ENCODE data around the gene PFKFB4.
"Not testable (repeated sequence)": the region's sequence is repeated elsewhere in the genome, so short reads cannot be mapped to it uniquely, and the experiment has no call there.

Gene PFKFB4

DNA sequence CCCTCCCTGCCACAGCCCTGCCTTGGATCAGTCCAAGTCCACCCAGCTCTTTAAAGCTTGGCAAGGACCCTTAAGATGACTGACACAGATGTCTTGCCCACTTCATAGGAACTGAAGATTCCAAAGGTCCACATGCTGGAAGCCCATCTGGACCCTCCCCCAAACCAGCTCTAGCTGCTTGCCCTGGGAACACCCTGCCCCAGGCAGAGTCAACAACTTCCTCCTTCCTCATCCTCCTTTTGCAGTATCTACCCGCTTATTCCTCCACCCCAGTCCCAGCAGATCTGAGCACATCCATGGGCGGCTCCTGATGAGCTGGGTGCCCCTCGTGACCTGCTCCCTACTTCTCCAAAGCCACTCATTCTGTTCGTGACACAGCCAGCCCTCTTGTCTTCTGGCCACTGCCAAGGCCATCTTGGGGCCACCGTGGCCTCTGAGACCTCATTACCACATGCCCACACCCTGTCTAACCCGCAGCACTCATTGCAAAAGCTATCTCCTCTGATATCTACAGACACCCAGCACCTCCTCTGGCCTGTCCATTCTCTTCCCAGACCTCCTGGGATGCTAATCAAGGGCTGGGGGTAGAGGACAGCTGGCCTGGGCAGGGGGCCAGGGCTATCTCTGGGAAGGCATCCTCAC, 2.0 kb upstream of the PFKFB4 start:
- peak; percentile 96 to 97 for DNase-seq

DNA sequence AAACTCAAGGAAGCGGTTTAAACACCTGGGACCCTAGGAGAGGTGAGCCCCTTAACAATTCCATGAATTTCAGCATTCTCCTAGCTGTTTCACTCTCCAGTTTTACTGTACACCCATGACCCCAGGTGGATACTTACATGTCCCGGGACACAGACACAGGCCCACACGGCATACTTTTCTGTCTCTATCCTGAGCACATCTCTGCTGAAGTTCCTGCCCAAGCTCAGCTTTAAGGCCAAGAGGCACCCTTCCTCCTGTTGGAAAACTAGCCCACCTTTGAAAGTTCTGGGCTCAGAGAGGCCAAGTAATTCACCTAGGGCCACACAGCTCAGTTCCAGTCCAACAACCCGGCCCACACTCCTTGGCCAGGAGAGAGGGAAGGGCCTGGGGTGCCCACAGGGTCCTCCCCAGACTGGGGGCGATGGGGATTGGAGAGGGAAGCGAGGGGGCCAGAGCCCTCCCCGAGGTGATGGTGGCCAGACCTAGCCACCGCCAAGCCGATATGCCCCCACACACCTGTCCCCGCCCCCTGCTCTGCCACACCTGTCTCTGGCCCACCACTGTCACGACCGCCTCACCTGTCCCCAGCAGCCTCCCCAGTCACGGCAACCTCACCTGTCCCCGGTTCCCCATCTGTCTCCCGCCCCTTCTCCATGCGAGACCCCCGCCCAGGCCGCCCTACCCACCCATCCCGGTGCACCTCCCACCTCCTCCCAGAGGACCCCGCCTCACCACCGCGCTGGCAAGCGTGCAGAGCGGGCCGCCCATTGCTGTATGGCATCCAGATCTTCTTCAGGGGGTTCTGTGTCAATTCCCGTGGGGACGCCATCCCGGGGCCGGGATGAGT, 431 bp downstream of the PFKFB4 start:
- no peak for DNase-seq

DNA sequence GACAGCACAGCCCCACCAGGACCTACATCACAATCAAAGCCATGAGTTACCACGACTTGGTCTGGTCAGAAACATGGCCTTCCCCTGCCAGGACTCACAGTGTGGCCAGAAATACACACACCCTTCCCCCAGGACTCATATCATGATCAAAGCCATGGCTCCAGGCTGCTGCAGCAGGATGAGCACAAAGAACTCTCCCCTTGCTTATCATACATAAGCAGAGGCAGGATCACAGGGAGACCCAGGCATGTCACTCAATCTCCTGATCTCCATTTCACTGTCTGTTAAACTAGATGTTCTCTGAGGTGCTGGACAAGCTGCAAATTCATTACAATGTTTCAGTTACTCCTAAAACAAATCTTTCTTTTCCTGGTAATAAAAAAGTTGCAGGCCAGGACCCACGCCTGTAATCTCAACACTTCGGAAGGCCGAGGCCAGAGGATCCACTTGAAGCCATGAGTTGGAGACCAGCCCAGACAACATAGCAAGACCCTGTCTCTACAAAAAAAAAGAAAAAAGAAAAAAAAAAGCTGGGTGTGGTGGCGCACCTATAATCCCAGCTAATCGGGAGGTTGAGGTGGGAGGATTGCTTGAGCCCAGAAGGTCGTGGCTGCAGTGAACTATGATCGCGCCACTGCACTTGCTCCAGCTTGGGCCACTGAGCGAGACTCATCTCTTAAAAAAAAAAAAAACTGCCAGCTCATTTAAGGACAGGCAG, 1.2 kb downstream of the PFKFB4 start:
- no peak for DNase-seq

DNA sequence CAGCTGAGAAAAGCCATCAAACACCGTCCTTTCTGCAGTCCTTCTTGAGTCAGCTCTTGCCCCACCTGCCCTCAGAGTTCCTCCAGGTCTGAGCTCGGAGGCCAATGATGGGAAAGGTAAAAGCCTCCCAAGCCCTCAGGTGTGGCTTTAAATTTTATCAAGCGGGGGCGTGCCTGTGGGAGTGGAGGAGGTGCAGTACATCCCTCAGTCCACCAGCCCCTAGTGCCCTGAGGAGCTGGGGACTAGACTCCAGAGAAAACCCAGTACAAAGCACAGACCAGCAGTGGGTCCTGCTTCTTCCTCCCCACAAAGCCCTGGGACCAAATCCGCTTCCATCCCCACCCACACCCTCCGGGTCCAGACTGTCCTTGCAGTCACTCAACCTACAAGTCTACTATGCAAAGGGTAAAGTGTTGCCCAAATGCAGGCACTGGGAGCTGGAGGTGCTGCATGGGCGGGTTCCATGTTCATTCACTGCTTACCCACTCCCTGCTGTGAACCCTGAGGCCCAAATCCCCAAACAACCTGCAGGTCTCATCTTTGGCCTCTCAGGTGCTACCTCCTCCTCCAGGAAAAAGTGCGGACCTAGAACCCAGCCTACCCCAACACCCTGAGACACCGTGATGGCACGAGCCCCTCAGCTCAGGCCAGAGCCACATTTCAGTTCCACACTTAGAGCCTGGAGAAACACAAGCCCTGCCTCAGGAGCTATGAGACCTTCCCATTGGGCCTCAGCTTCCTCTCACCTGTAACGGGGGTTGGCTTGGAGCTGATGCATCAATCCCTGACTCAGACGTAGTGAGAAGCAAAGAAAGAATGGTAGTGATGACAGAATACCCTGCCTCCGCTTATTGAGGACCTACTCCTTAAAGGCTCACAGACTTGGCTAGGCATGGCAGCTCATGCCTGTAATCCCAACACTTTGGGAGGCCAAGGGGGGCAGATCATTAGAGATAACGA, 2.4 kb downstream of the PFKFB4 start:
- DNase-seq: no peak

DNA sequence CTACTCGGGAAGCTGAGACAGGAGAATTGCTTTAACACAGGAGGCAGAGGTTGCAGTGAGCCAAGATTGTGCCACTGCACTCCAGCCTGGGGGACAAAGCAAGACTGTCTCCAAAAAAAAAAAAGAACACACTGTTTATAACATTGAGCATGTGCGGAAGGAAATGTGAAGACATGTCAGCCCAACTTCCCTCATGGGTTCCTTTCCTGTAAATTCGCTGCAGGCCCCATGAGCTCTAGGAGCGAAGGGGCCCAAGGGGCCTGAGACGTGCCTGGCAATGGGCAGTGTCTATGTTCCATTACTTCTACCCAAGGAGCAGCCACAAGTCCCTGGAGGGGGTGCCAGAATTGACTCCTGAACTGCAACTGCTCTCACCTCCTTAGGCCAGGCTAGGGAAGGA, 3.2 kb downstream of the PFKFB4 start:
- DNase-seq: no peak

DNA sequence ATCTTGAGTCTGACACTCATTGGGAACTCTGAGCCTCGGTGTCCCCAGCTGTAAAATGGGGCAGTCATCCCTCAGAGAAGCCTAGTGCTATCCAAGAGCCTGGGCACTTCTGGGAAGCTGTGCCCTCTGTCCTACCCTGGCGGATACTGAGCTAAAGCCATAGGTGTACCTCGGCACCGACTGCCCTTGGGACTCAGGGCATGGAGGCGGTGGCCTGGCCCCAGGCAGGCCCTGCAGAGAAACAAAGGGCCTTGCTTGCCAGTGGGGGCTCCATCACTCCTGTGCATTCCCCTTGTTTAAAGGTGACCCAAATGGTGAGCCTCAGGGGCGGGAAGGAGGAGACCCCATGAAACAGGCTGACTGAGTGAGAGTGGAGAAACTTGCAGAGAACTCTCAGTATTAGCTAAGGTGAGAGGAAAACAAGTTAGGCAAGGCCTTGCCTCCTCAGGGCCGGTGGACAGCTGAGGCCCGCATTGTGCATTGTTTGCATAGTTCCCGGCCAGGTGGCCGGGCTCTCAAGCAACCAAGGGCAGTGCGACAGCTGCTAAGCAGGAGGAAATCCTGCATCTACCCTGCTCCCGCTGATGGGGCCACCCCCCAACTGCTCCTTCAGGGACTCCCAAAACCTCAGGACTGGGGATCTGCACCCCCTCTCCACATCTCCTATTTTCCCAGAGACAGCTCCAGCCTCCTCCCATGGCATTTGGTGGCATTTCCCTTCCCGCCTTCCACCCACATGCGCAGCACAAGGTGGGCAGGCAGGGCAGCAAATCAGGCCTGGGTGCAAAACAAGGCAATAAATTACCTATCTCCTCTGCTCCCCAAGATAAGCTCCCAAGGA, 4.3 kb downstream of the PFKFB4 start:
- peak; percentile 30 to 62 for DNase-seq

DNA sequence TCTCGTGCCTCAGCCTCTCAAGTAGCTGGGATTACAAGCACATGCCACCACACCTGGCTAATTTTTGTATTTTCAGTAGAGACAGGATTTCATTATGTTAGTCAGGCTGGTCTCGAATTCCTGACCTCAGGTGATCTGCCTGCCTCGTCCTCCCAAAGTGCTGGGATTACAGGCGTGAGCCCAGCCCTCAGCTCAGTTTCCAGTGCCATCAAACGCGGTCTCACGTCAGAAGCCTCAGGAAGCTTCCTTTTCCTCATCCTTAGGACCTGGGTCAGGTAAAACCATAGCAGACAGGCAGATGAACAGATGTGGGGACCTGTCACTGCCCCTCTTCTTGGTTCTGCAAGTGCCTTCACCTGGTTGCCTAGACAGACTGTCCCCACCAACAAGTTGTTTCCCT, 5.0 kb downstream of the PFKFB4 start:
- DNase-seq: not testable (repeated sequence)

DNA sequence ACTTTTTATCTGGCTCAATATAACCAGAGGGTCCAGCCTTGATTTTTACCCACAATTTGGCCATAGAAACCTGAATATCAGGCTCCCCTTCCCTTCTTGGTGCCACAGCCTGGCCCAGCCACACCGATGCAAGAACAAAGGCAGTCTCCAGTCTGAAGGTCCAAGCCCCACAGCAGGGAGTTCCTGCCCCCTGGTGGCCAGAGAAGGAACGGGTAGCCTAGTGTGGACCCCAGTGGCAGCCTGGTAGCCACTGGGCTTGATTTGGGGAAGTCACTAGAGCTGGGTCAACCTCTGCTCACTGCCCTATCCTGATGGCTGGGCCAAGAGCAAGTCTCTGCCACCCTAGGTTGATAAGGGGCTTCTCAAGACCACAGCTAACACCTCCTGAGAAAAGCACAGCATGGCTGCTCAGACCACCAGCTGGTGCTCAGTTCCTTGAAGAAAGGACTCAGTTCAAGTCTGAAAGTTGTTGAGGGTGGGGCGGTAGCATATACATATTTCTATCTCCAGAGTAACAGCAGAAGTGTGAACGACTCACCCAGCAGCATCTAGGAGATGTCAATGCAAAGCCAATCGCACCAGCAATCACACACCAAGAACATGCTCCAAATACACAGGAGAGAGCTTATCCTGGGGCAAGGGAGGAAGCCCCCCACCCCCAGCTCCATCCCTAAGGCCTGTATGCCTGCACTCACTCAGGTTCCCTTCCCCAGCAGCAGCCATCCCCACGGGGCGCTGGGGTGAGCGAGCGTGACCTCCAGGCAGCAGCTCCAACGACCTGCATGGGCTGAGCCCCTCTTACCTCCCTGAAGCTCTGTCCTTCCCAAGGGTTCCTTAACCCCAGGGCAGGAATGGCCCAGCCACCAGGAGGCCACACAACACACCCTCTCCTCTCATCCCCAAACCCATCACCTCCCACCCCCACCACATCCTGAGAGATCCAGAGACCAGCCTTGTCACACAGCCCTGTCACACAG, 7.6 kb downstream of the PFKFB4 start:
- DNase-seq: peak; percentile 42 to 65

DNA sequence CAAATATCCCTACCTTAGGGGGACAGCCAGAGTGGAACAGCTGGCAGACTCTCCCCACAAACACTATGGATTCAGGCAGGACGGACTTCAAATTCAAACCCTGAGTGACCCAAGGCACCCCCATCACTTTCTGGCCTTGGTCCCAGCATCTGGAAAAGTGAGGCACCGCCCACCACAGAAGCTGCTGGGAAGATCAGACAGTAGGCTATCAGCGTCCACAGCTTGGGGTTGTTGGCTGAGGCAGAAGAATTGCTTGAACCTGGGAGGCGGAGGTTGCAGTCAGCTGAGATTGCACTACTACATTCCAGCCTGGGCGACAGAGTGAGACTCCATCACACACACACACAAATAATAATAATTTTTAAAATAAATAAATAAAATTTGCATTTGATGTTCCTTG, 8.5 kb downstream of the PFKFB4 start:
- no peak for DNase-seq

DNA sequence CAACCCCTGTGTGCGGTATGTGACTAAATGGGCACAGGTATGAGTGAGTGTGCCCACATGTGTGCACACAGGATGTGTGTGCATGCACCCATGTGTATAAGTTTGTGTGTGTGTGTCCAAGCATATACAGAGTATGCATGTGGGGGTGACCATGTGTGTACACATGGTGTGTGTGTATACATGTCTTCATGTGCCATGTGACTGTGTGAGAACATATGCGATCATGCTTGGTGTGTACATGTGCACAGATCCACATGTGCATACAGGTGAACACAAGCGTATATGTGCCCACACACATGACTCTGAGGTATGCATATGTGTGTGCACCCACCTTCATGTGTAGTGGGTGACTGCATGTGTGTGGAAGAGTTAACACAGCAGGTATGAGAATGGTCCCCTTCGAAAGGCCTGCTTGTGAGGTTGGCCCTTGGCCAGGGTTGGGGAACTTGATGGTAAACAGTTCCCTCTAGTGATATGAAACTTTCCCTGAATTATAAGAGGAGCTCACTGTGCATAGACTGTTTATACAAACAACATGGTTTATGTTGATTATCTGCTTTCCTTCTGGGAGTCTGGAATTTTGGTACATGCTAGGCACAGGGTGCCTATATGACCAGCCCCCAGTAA, 10.3 kb downstream of the PFKFB4 start:
- no peak for DNase-seq

DNA sequence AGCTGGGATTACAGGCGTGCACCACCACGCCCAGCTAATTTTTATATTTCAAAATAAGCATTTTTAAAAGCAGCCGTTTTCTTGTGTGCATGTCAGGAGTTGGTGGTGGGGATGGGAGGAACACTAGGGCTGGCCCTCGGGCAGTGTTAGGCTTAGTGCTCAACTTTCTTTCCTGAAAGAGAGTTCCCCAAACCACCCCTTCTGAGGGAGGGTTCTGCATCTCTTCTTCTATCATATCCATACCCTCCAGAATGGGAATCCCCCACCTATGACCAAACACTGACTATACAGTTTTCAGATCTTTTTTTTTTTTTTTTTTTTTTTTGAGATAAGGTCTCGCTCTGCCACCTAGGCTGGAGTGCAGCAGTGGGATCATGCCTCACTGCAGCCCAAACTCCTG, 12.5 kb downstream of the PFKFB4 start:
- DNase-seq: no peak

DNA sequence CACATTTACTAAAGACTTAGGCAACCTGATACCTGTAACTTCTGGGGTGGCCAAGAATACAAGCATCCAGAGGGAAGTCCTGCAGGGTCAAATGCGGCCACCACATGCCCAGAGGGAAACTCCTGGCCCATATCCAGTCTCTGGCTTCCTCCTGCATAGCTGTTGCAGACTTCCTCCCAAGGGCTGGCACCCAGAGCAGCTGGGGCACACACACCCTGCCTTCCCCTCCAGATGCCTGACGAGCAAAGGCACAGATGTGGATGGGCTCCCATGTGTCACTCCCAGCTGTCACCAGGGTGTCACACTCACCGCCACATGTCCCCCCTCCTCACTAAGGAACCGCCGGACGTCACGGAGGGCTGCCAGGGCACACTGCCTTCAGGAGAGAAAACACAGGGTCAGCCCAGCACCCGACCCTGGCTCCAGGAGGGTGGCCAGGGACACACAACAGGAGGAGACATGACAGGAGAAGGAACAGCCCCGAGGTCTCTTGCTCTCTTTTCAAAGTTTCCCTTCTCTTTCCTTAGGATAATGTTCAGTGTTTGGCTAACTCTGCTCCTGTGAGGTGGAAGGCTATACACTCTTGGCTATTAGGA, 13.2 kb downstream of the PFKFB4 start:
- DNase-seq: peak; percentile 81 to 95

DNA sequence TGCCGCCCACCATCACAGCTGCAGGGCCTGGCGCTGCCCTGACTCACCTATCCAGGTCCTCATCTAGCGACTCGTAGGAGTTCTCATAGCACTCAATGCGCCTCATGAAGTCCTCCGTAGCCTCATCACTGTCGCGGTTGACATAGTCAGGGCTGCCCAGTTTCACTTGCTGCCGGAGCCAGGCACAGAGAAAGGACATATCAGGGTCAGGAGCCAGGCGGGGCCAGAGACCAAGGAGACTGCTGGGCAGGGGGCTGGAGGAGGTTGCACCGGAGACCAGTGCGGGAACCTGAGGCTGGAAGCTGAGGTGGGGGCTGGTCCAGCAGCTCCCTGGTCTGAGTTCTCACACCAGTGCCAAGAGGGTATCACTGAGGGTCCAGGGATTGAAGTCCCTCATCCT, 18.2 kb downstream of the PFKFB4 start:
- DNase-seq: no peak

DNA sequence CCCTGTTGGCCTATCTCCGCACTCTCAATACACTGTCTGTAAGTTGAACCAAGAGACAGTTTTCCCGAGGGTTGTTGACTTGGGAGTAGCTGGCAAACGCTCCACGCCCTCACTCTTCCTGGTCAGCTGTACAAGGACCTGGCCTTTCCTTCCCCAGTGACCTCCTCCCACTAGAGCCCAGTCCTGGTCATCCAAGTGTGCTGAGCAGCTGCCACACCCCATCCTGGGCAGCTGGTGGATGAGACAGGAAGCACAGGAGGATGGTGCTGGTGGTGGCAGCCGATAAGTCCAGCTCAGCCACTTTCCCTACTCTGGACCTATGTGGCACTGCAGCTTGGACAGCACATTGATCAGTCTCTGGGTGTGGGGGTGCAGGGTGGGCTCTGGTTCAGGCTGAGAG, 19.8 kb downstream of the PFKFB4 start:
- DNase-seq: no peak

DNA sequence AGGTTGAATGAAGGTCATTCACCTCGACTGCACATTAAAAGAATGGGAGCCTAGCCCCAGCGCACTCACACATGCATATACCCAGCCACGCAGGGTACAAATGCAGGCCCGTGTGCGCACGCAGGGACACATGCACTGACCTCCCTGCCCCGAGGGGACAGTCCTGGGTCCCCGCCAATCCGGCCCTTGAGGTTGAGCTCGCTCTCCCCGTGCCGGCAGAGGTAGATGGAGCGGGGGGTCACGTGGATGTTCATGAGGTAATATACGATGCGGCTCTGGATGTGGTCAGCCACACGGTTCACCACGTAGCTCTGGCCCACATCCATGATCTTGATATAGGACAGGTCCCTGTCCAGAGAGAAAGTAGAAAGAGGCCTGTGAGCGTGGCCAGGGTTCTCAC, 20.5 kb downstream of the PFKFB4 start:
- no peak for DNase-seq

DNA sequence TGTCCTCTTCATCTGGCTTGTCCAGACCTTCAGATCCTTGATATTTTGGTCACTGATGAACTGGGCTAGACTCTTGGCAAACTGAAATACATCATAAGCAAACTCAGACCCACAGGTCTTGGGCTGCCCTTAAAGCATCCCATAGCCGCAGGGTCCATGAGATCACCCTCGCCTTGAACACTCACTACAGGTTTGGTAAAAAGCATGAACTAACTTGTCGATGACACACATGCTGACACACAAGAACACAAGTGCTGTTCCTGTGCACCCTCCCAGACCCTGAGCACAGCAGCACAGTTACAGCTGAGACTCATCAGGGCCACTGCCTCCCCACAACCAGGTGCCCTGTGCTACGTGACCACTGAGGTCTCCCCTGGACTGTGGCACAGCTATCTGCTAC, 21.0 kb downstream of the PFKFB4 start:
- no peak for DNase-seq

DNA sequence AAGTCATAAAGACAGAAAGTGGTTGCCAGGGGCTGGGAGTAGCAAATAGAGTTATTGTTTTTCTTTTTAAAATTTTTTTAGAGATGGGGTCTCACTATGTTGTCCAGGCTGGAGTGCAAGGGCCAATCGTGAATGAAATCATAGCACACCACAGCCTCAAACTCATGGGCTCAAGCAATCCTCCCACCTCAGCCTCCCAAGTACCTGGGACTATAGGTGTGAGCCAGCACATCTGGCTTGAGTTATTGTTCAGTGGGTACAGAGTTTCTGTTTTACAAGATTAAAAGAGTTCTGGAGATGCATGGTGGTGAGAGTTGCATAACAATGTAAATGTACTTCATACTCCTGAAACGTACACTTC, 23.6 kb downstream of the PFKFB4 start:
- DNase-seq: no peak

DNA sequence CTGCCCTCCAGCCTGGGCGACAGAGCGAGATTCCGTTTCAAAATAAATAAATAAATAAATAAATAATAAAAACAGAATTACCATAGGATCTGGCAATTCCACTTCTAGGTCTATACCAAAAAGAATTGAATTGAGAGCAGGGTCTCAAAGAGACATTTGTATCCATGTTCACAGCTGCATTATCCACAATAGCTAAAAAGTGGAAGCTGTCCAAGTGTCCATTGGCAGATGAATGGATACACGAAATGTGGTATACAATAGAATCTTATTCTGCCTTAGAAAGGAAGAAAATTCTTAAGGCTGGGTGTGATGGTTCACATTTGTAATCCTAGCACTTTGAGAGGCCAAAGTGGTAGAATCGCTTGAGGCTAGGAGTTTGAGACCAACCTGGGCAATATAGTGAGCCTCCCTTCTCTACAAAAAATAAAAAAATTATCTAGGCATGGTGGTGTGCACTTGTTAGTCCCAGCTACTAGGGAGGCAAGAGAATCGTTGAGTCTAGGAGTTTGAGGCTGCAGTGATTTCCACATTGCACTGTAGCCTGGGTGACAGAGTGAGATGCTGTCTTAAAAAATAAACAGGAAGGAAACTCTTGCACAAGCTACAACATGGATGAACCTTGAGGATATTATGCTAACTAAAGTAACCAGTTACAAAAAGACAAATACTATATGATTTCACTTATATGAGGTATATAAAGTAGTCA, 24.2 kb downstream of the PFKFB4 start:
- DNase-seq: no peak

DNA sequence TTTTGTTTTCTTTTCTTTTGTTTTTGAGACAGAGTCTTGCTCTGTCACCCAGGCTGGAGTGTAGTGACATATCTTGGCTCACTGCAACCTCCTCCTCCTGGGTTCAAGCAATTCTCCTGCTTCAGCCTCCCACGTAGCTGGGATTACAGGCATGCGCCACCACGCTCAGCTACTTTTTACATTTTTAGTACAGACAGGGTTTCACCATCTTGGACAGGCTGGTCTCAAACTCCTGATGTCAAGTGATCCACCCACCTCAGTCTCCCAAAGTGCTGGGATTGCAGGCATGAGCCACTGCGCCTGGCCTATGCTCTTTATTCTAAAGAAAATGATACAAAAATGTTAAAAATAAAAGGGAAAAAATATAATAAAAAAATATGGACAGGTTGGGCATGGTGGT, 25.9 kb downstream of the PFKFB4 start:
- not testable (repeated sequence) for DNase-seq
